Sigmoid colon (tissue), 4 donors: Measurements from ENCODE around the gene PNPLA1.

Experiments
- POLR2A ChIP-seq, 2 donors: fragments of 450-650 bp; IDR thresholded peaks; one replicate each; pipeline ENCODE4 v1.6.1; 2016; ENCODE audit warnings: antibody characterized with exemption in 2 of 2, mild to moderate bottlenecking in 2 of 2, moderate library complexity in 2 of 2
- POLR2AphosphoS5 ChIP-seq, 4 donors: sonication (generic); formaldehyde crosslinking; IDR thresholded peaks; one replicate each; pipeline ENCODE4 v1.6.1; 2017; ENCODE audit warnings: antibody characterized with exemption in 4 of 4
- TF ChIP-seq, protein P1 (sequence below), 4 experiments: fragments of 450-650 bp in 3 of 4; fragments of 200-600 bp in 1 of 4; IDR thresholded peaks; one replicate each; pipeline ENCODE4 v1.5.1; 2016 to 2019; ENCODE audit warnings: antibody characterized with exemption in 4 of 4, mild to moderate bottlenecking in 3 of 4, moderate library complexity in 2 of 4

DNA sequence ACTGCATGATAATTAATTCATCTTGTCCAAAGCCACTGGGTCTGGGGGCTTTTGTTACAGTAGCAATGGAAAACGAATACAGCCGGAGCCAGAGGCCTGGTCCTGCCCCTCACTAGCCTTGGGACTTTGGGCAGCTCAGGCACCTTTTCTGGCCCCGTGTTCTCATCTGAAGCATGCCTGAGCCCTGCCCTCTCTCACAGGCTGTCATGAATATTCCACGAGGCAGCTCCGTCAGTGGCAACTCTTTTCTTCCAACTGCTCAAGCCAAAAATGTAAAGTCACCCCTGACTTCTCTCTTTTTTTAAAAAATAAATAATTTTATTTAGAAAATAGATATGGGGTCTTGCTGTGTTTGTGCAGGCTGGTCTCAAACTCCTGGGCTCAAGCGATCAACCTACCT, 61.5 kb downstream of the PNPLA1 start:
- TF ChIP-seq, protein P1, sequence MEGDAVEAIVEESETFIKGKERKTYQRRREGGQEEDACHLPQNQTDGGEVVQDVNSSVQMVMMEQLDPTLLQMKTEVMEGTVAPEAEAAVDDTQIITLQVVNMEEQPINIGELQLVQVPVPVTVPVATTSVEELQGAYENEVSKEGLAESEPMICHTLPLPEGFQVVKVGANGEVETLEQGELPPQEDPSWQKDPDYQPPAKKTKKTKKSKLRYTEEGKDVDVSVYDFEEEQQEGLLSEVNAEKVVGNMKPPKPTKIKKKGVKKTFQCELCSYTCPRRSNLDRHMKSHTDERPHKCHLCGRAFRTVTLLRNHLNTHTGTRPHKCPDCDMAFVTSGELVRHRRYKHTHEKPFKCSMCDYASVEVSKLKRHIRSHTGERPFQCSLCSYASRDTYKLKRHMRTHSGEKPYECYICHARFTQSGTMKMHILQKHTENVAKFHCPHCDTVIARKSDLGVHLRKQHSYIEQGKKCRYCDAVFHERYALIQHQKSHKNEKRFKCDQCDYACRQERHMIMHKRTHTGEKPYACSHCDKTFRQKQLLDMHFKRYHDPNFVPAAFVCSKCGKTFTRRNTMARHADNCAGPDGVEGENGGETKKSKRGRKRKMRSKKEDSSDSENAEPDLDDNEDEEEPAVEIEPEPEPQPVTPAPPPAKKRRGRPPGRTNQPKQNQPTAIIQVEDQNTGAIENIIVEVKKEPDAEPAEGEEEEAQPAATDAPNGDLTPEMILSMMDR (IDR thresholded peaks at IDR 0.05): no peak
- no peak for TF ChIP-seq POLR2A (IDR thresholded peaks at IDR 0.05)
- TF ChIP-seq POLR2AphosphoS5 (IDR thresholded peaks at IDR 0.05): no peak
